HG03521 (cell line): Measurements from ENCODE around the gene DUSP3.

Experiments used
- ATAC-seq: cut with Tn5 transposase; IDR thresholded peaks from one replicate; pipeline ENCODE4 v1.9.1; 2021; ENCODE audit warnings: mild to moderate bottlenecking, moderate library complexity; ENCODE audit not compliant: unreplicated experiment

Gene DUSP3

GRCh38 chr17:43769859-43770258 lies 8.9 kb downstream of the DUSP3 start:
- ATAC-seq, result no peak

- no peak for ATAC-seq
Measured at GRCh38 chr17:43769426-43769825, 9.4 kb downstream of the DUSP3 start.

- no peak for ATAC-seq
Measured at GRCh38 chr17:43768943-43769342, 9.8 kb downstream of the DUSP3 start.

GRCh38 chr17:43768382-43768781 lies 10.4 kb downstream of the DUSP3 start:
- no peak for ATAC-seq

GRCh38 chr17:43767713-43768059 lies 11.1 kb downstream of the DUSP3 start:
- no peak for ATAC-seq

- ATAC-seq, result no peak
Measured at GRCh38 chr17:43767053-43767712, 11.6 kb downstream of the DUSP3 start.

- no peak for ATAC-seq
Measured at GRCh38 chr17:43766413-43767052, 12.2 kb downstream of the DUSP3 start.

GRCh38 chr17:43760254-43760852 lies 18.4 kb downstream of the DUSP3 start:
- ATAC-seq, result no peak

- no peak for ATAC-seq
Measured at GRCh38 chr17:43759836-43760235, 18.9 kb downstream of the DUSP3 start.

GRCh38 chr17:43758497-43759174 lies 20.1 kb downstream of the DUSP3 start, which contains the start of gene SOST:
Gene SOST (minus strand): TSS chr17:43758791. CDS start chr17:43758741, 50 bp downstream.
- no peak for ATAC-seq

GRCh38 chr17:43758086-43758485 lies 20.7 kb downstream of the DUSP3 start:
- ATAC-seq, result no peak

GRCh38 chr17:43757171-43757660 lies 21.6 kb downstream of the DUSP3 start:
- no peak for ATAC-seq

- no peak for ATAC-seq
Measured at GRCh38 chr17:43756201-43756600, 22.6 kb downstream of the DUSP3 start.

- no peak for ATAC-seq
Measured at GRCh38 chr17:43755389-43755875, 23.3 kb downstream of the DUSP3 start.

- ATAC-seq, result no peak
Measured at GRCh38 chr17:43754947-43755346, 23.8 kb downstream of the DUSP3 start.

GRCh38 chr17:43753493-43754129 lies 25.2 kb downstream of the DUSP3 start:
- no peak for ATAC-seq

- ATAC-seq, result no peak
Measured at GRCh38 chr17:43750153-43750552, 28.6 kb downstream of the DUSP3 start.

GRCh38 chr17:43745541-43745940 lies 33.2 kb downstream of the DUSP3 start:
- ATAC-seq, result no peak

- ATAC-seq, result no peak
Measured at GRCh38 chr17:43741636-43742035, 37.1 kb downstream of the DUSP3 start.

- no peak for ATAC-seq
Measured at GRCh38 chr17:43740541-43740940, 38.2 kb downstream of the DUSP3 start.

GRCh38 chr17:43737722-43738121 lies 41.1 kb downstream of the DUSP3 start:
- ATAC-seq, result no peak
